ENCODE results near the gene PYROXD2.

PYROXD2 gene

GRCh38 chr10:98361131-98362025 is 53.6 kb downstream of the PYROXD2 start:
- ChIA-PET CTCF (no interaction called here), POLR2A (no interaction called here)
- no peak for DNase-seq (ENCODE audit: extremely low spot score)
- no peak for TF ChIP-seq ZNF384 (IDR thresholded peaks at IDR 0.05)
- TF ChIP-seq CTBP1 (IDR thresholded peaks at IDR 0.05; ENCODE audit: borderline replicate concordance), result no peak
- TF ChIP-seq BHLHE40 (IDR thresholded peaks at IDR 0.05; ENCODE audit: borderline replicate concordance), result no peak
- TF ChIP-seq LEF1 (IDR thresholded peaks at IDR 0.05; ENCODE audit: borderline replicate concordance), result no peak
- TF ChIP-seq ARNT (IDR thresholded peaks at IDR 0.05), result no peak

GRCh38 chr10:98357194-98357822 is 57.7 kb downstream of the PYROXD2 start:
- TF ChIP-seq PKNOX1 (IDR thresholded peaks at IDR 0.05) (no peak), BHLHE40 (IDR thresholded peaks at IDR 0.05; ENCODE audit: borderline replicate concordance) (no peak), TARDBP (IDR thresholded peaks at IDR 0.05) (no peak), HDGF (IDR thresholded peaks at IDR 0.05; ENCODE audit: borderline replicate concordance) (no peak), FOXM1 (IDR thresholded peaks at IDR 0.05; ENCODE audit: borderline replicate concordance) (no peak), L3MBTL2 (conservative IDR thresholded peaks at IDR 0.05) (no peak), SUZ12 (IDR thresholded peaks at IDR 0.05) (no peak), NFRKB (IDR thresholded peaks at IDR 0.05) (no peak), FOXK2 (IDR thresholded peaks at IDR 0.05) (no peak), FOXA1 (IDR thresholded peaks at IDR 0.05) (no peak), ELF4 (IDR thresholded peaks at IDR 0.05) (no peak), LEF1 (IDR thresholded peaks at IDR 0.05; ENCODE audit: borderline replicate concordance) (no peak), CTBP1 (IDR thresholded peaks at IDR 0.05; ENCODE audit: borderline replicate concordance) (no peak), ZNF384 (IDR thresholded peaks at IDR 0.05) (no peak), ARNT (IDR thresholded peaks at IDR 0.05) (no peak), SP1 (IDR thresholded peaks at IDR 0.05) (no peak)
- no peak for DNase-seq (ENCODE audit: extremely low spot score)
- ChIA-PET POLR2A (no interaction called here), CTCF (no interaction called here)

DNA sequence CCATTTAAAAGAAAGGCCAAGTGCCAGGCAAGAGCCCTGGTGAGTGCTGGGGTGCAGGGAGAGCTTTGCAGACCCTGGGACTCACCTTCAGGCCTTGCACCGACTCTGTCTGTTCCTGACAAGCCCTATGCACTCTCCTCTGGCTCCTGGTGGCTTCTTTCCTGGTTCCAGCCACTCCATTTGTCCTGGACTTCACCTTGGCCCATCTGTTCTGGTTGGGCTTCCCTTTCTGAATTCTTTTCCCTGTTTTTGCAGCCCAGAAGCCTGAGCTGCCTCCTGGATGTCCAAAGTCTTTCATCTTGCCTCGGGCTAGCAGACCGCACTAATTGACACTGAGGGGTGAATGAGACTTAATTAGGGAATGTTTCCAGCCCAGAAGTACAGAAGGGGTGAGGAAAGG is 60.5 kb downstream of the PYROXD2 start:
- POLR2A ChIA-PET, result no interaction called here
- TF ChIP-seq TARDBP (IDR thresholded peaks at IDR 0.05) (no peak), L3MBTL2 (conservative IDR thresholded peaks at IDR 0.05) (no peak), SP1 (IDR thresholded peaks at IDR 0.05) (no peak), LEF1 (IDR thresholded peaks at IDR 0.05; ENCODE audit: borderline replicate concordance) (no peak), PKNOX1 (IDR thresholded peaks at IDR 0.05) (no peak), HDGF (IDR thresholded peaks at IDR 0.05; ENCODE audit: borderline replicate concordance) (no peak), ARNT (IDR thresholded peaks at IDR 0.05) (no peak)
- CTCF ChIA-PET, result no interaction called here
- DNase-seq (ENCODE audit: extremely low spot score), result no peak

GRCh38 chr10:98353170-98353569 is 61.8 kb downstream of the PYROXD2 start:
- no peak for DNase-seq (ENCODE audit: extremely low spot score)
- ChIA-PET CTCF (no interaction called here), POLR2A (no interaction called here)
- no peak for TF ChIP-seq ELF4 (IDR thresholded peaks at IDR 0.05)
- TF ChIP-seq SUZ12 (IDR thresholded peaks at IDR 0.05), result no peak
- TF ChIP-seq NFRKB (IDR thresholded peaks at IDR 0.05), result no peak
- TF ChIP-seq L3MBTL2 (conservative IDR thresholded peaks at IDR 0.05), result no peak
- no peak for TF ChIP-seq FOXA1 (IDR thresholded peaks at IDR 0.05)
- no peak for TF ChIP-seq FOXK2 (IDR thresholded peaks at IDR 0.05)
- no peak for TF ChIP-seq FOXM1 (IDR thresholded peaks at IDR 0.05; ENCODE audit: borderline replicate concordance)
- no peak for TF ChIP-seq HDGF (IDR thresholded peaks at IDR 0.05; ENCODE audit: borderline replicate concordance)

GRCh38 chr10:98351831-98352402 is 63.1 kb downstream of the PYROXD2 start:
- TF ChIP-seq HDGF (IDR thresholded peaks at IDR 0.05; ENCODE audit: borderline replicate concordance), result no peak
- no peak for TF ChIP-seq NFRKB (IDR thresholded peaks at IDR 0.05)
- TF ChIP-seq ARNT (IDR thresholded peaks at IDR 0.05), result no peak
- no peak for TF ChIP-seq ELF4 (IDR thresholded peaks at IDR 0.05)
- no peak for TF ChIP-seq FOXM1 (IDR thresholded peaks at IDR 0.05; ENCODE audit: borderline replicate concordance)
- POLR2A ChIA-PET, result no interaction called here
- CTCF ChIA-PET, result no interaction called here
- DNase-seq (ENCODE audit: extremely low spot score), result no peak

DNA sequence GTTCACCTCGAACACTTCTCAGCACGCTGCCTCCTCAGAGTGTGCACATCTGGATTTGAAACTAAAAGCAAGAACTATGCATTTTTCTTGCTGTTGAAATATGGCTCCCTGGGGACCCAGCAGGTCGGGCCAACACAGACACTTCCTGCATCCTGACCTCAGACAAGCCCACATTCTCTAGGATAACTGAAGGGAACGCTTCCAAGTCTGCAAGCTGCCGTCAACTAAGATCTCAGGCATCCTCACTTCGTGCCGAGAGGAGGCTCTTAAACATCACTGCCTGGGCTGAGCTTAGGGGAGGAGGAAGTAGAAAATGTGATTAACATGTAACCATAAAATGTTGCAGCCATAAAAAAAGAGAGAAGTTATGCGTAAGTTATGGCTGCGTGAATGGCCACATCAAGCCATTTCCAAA is 65.5 kb downstream of the PYROXD2 start:
- ChIA-PET POLR2A (no interaction called here), CTCF (no interaction called here)
- TF ChIP-seq FOXK2 (IDR thresholded peaks at IDR 0.05), result no peak
- no peak for DNase-seq (ENCODE audit: extremely low spot score)

DNA sequence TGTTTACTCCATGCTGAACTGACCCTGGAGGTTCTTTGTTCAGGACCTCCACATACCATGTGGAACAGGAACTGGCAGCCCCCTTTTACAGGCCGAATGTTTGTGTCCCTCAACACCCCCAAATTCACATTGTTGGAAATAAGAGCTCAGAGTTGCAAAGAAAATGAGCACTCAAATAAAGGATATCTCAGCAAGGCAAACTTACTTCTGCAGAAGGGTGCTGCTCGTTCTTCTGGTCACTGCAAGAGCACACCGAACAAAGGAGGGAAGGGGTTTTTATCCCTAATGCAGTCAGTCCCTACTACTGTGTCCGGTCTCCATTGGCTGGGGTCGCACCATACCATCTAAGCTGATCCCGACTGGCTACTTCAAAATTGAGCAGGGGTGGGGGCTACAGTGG is 68.1 kb downstream of the PYROXD2 start:
- CTCF ChIA-PET, result no interaction called here
- TF ChIP-seq TARDBP (IDR thresholded peaks at IDR 0.05) (no peak), ZNF384 (IDR thresholded peaks at IDR 0.05) (no peak), SP1 (IDR thresholded peaks at IDR 0.05) (no peak), BHLHE40 (IDR thresholded peaks at IDR 0.05; ENCODE audit: borderline replicate concordance) (no peak), SUZ12 (IDR thresholded peaks at IDR 0.05) (no peak), LEF1 (IDR thresholded peaks at IDR 0.05; ENCODE audit: borderline replicate concordance) (no peak), PKNOX1 (IDR thresholded peaks at IDR 0.05) (no peak), CTBP1 (IDR thresholded peaks at IDR 0.05; ENCODE audit: borderline replicate concordance) (no peak), FOXK2 (IDR thresholded peaks at IDR 0.05) (no peak), L3MBTL2 (conservative IDR thresholded peaks at IDR 0.05) (no peak), NFRKB (IDR thresholded peaks at IDR 0.05) (no peak), HDGF (IDR thresholded peaks at IDR 0.05; ENCODE audit: borderline replicate concordance) (no peak), ELF4 (IDR thresholded peaks at IDR 0.05) (no peak)
- POLR2A ChIA-PET, result no interaction called here

More for the DNA sequence above, 68.1 kb downstream of the PYROXD2 start:
- no peak for DNase-seq (ENCODE audit: extremely low spot score)
